Measurements from ENCODE around the gene RAB17.
"Not testable (repeated sequence)": the region's sequence is repeated elsewhere in the genome, so short reads cannot be mapped to it uniquely, and the experiment has no call there.

The RAB17 gene

DNA sequence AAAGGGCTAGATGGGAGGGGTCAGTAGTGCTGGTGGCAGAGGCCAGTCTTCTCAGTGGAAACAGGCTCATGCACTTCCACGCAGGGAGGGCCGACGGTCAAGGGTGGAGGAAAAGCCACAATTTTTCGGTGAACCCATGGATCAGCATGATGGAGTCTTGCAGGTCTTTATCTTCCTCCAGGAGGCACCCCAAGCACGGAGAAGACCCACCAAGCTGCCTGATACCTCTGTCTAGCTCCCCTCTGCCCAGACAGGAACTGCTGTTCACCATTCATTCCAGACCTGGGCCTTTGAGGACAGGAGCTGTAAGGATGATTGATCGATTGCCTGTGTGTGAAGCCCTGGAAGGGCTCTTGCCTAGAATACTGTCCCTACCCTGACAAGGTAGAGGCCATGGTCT is 34.0 kb upstream of the RAB17 start:
- no peak for DNase-seq (ENCODE audit: low spot score)

DNA sequence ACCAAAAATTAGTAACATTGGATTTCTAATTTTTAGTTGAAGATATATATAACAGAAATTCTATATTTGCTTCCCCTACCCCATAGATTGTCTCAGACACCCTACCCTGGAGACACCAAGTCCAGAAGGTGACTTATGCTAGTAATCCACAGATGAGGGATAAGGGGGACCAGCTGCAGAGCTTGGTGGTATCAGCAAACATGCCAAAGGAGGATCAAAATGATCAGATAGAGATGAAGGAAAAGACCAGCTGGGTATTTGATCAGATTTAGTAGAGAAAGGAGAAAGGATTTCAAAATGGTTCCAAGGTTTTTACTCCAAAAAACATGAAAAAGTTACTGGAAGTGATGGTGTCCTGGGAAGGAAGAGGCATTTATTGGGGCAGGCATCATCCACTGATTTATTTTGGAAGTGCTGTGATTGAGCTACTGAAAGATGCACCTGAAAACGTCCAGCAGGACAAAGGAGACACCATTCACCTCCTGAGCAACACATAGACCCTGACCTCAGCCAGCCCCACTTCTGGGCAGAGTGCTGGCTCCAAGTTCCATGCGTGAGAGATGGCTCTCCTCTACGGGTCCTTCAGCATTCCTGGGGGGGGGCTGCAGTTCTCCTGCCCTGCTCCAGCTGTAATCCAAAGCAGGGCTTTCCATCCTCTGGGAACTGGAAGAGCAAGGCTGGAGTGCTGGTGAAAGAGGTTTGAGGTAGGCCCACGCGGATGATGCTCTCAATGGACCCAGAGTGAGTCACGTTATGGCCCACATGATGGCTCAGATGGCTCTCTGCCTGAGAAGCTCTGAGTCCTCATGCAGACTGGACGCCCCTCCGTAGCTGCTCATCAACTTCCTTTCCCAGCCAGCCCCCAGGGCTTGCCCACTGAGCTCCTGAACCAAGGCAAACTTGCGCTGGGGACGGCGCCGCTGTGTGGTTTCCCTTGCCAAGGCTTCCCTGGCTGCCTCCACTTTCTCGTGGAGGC is 33.2 kb upstream of the RAB17 start:
- no peak for DNase-seq (ENCODE audit: low spot score)

DNA sequence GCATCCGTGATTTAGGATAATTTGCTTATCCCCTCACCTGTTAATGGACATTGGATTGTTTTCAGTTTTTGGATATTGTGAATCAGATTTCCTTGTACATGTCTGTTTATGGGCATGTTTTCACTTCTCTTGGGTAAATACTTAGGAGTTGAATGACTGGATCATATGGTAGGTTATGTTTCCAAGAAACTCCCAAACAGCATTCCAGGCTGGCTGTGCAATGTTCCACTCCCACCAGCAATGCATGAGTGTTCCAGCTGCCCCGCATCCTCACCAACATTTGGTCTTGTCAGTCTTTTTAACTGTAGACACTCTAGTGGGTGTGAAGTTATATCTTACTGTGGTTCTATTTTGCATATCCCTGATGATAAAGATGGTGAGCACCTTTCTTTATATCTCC is 27.9 kb upstream of the RAB17 start:
- no peak for DNase-seq (ENCODE audit: low spot score)

DNA sequence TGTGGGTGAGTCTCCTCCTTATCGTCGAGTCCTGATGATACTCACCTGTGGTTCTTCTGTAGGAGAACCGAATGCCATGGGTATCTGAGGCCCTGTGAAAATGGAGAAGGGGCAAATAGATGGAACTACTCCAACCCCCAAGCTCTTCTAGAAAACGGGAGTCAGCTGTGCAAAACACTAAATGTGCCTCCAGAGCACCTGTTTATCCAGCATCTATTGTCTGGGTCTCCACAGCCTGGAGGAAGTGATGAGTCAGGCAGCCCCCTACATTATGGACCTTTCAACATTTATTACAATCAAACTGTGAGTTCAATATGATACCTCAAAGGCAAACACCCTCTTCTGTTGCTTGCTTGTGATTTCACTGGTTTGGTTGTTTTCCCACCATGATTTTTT is 27.1 kb upstream of the RAB17 start:
- no peak for DNase-seq (ENCODE audit: low spot score)

DNA sequence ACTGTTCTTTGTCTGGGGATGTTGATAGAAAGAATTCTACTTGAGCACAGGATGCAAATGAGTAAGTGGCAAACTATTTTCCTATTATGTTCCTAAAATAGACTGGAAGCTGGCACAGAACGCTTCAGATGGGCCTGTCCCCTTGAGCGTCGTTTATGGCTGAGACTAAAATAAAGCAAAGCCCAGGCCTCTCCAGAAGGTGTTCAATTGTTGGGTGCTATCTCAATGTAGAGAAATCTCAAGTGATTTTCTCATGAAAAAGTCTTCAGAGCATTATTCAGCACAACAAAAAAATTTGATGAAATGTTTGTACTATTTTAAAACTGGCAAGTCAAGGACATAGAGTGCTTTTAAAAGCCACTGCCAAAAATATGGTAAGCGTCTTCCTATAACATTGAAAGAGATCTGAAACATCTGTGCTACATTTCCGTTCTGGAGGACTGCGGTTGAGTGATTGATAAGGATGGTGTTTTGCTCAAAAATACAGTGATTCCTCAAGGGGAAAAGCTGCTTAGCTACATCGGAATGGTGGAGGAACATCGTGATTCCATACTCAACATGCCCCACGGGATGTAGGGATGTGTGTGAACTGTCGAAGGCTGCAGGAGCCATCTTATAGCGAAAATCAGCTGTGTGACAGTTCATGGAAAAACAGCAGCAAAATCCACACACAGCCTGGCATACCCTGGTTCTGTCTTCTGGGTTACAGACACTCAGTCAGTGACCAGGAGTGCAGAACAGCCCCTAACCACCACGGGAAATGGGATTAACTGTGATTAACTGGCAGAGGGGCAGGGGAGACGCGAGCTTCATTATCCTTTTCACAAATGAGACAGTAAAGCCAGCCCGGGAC is 26.4 kb upstream of the RAB17 start:
- DNase-seq (ENCODE audit: low spot score): no peak

DNA sequence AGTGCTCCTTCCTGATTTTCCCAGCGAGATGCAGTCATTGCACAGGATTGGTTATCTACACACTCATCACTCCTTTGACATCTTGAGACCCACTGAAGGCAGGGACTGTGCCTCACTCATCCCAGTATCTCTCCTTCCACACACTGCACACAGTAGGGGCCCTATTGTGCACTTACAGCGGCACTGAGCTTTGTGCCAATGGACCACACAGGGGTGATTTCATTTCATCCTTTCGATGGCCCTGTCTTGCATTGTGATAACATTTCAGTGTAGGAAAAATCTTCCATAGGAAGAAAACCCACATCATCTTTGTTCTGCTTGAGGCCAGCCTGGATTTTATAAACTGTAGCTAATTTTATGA is 25.8 kb upstream of the RAB17 start:
- no peak for DNase-seq (ENCODE audit: low spot score)

DNA sequence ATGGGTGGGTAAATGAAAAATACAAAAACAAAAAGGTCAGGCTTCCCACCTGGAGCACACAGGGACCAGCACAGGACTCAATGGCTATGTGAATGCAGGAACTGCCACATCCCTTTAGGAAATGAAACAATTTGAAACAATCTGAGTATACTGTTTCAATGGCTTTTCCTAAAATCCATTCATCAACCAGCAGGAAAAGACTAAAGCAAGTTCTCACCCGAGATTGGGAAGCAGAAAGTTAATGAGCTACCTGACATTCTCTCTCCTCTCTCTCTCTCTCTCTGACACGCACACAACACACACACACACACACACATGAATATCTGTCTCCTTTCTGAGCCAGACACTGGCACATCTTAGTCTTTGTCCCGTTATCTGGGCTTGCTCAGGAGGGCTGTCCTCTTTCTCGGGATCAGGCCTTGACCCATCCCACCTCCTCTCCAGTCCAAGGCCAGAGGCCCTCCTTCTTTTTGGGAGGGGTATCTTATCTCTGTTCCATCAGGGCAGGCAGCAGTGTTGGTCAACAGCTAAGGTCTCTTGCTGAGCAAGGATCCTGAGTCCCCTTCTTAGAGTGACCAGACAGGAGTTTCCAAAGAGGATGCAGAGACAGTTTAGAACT is 25.2 kb upstream of the RAB17 start:
- no peak for DNase-seq (ENCODE audit: low spot score)

DNA sequence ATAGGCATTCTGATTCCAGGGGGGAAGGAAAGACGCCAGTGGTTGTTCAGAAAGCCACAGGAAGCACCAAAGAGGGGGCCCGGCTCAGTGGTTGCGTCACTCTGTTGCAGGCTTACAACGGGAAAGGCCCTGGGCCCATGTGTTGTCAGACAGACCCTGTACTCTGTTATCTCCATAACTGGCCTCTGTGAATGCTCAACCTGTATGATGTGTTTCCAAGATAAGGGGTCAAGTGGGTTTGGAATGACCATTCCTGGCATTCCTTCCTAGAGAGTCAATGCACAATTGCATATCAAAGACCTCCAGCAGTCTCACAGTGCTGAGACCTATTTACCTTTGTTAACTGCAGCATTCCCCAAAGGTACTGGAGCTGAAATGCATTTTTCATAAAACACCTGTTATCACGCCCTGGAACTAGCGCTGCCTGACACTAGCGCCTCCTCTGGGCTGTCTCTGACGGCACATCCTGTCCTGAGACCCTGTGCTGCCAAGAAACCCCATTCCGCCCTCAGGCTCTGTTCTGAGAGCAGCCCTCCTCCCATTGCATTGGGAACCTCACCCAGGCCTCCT is 23.7 kb upstream of the RAB17 start:
- DNase-seq (ENCODE audit: low spot score): no peak

DNA sequence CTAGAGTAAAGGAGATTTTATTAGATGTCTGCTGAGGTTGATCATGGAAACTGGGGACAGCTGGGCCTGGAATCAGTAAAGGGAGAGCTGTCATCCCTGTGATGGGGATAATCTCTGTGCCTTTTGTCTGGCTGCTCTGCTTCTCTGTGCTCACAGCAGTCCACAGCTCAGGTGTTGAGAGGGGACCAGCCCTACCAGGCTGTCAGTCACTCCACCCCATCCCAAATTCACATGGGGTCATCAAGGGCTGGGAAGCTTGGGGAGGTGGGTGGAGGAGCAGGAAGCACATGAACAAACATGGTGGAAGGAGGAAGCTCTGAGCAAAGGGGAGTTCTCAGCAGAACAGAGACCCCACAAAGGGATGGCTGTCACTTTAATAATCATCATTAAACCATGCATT is 23.1 kb upstream of the RAB17 start:
- DNase-seq (ENCODE audit: low spot score): no peak

DNA sequence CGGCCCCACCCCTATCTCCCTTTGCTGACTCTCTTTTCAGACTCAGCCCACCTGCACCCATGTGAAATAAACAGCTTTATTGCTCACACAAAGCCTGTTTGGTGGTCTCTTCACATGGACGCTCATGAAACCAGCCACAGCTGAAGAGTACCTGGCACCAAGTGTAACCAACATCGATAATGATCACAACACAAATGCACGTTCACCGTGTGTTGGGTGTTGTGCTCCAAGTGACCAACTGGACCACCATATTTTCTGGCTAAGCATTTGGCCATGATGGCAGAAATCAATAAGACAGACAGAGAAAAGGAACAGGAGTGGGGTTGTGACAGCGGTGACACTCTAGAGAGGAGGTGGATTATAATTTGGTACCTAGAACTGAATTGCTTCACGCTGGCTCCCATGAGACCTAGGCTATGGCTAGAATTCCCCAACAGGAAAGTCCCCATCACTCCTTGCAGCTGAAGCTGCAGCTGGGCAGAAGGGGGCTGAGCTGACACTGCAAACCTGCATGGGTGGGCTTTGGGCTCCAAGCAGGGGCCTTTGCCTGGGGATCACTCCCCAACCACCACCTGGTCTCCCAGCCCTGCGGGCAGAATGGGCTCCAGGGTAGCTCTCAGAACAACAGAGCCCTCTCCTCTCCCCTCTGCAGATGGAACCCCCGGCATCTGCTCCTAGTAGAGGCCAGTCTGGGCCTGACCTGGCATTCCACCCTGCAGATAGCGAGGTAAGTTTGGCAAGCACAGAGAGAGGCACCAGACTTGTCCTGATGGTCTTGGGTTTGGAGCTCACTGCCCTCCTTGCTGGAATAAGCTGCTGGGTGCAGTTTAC is 22.2 kb upstream of the RAB17 start:
- DNase-seq (ENCODE audit: low spot score): no peak

DNA sequence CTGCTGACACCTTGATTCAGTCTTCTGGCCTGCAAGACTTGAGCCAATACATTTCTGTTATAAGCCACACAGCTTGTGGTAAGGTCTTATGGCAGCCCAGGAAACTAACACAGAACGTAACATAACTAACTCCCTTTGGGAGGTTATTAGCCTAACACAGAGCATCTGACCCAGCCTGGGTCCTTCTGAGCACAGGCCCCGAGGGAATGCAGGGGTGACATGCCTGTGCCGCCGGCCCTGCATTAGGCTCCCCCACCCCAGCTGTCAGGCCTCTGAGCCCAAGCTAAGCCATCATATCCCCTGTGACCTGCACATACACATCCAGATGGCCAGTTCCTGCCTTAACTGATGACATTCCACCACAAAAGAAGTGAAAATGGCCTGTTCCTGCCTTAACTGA is 16.0 kb upstream of the RAB17 start:
- not testable (repeated sequence) for DNase-seq (ENCODE audit: low spot score)

DNA sequence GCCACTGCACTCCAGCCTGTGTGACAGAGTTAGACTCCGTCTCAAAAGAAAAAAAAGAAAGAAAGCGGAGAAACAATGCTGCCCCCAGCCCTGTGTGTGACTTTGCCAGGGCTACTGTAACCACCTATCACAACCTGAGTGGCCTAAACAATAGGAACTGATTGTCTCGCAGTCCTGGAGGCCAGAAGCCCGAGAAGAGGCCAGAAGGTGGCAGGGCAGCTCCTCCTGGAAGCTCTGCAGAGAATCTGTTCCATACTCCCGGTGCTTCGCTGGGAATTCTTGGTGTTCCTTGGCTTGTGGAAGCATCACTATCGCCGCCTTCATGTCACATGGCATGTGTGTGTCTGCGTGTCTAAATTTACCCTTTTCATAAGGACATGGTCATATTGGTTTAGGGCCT is 14.4 kb upstream of the RAB17 start:
- DNase-seq (ENCODE audit: low spot score): no peak

DNA sequence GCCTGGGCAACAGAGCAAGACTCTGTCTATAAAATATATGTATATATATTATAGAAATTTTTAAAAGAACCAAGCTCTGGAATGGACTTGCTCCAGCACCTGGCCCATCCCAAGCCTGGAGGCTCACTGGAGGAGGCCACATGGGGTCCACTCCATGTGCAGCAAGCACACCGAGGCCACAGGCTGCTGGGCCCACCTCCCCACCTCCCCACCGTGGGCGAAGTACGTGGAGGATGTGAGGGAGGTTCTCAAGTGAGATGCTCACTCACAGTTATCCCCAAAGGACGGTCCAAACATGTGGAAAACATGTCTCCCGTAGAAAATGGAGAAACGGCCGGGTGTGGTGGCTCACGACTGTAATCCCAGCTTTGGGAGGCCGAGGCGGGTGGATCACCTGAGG is 13.9 kb upstream of the RAB17 start:
- no peak for DNase-seq (ENCODE audit: low spot score)

DNA sequence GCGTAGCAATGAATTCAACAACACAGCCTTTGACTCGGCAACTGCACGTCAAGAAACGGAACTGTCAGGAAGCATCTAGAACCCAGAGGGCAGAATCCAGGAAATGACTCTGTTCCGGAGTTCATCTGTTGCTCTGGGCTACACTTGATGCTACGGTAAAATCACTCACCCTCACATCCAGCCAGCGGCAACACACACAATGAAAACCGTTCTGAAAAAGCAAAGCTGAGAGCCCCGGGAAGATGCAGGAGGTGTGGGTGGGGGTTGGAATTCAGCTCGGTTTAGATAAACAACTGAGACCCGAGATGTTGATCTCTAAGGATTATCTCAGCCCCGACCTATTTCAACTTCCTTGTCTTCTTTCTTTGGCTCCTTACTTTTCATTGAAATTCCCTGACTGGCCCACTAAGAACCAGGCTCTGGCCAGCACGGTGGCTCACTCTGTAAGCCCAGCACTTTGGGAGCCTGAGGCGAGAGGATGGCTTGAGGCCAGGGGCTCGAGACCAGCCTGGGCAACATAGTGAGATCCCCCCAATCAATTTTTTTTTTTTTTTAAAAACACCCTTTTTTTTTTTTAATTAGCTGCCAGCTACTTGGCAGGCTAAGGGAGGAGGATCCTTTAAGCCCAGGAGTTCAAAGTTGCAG is 13.3 kb upstream of the RAB17 start:
- DNase-seq (ENCODE audit: low spot score): no peak

DNA sequence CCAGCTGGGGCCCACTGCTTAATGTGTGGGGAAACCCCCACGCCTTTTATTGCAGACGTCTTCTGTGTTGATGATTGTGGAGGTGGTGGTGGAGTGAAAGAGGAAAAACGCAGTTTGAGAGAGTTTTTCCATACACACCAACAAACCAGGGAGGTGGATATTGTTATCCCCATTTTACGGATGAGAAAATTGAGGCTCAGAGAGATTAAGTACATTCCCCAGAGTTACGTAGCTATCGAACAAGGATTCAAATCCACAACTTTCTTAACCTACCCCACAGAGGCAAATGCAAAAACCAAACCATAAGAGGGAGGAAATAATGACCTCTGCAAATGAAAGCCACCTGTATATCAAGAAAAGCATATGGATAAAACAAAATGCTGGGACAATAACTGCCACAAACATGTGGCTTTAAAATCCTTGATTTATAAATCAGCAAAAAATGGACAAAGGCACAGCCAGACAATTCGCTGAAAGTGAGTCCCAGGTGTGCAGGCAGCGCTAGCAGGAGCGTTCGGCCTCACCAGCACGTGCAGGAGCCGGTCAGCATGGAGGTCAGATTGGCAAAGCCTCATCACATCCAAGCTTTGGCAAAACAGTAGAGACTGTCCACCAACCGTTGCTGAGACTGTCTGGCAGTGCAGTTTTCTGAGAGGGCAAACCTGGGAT is 12.6 kb upstream of the RAB17 start:
- DNase-seq (ENCODE audit: low spot score): no peak

DNA sequence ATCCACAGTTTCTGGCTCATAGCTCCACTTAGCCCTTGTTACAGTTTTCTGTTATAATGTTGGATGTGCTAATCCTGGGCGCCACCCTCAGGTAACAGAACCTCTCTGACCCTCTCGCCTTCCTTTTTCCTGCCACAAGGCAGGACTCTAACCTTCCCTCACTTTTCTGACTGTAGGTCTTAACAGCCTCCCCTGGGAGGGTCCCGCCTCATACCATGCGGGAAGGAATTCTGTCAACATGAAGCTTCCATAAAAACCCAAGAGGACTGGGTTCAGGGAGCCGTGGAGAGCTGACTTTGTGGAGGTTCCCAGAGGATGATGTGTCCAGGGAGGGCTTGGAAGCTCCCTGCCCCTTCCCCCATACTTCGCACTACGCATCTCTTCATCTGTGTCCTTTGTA is 11.9 kb upstream of the RAB17 start:
- no peak for DNase-seq (ENCODE audit: low spot score)

DNA sequence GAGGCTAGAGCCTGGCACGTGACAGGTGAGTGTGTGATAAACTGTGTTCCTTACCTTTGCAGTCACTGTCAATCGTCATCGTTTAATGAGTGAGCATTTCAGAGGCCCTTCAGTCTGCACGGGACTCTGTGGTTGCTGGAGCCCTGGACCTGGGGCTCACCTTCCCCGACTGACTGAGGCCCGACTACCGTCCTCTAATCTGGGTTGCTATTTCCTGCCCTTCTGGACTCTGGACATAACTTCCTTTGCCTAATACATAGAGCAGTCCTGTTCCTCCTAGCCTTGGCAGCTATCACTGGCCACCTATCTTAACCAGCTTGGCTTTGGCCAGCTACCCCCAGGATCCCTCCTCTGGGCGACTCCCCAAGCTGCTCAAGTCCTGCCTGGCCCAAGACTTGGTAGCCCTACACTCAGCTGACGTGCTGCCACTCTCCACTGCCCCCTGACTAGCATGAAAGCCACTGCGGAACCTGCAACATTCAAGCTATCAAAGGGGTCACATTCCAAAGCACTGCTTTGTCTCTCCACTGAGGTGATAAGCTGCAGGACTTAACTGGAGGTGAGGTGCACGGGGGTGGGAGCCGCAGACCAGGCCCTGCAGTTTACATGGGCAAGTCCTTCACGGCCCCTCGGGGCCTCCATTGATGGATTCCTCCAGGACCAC is 11.1 kb upstream of the RAB17 start:
- DNase-seq (ENCODE audit: low spot score): no peak

DNA sequence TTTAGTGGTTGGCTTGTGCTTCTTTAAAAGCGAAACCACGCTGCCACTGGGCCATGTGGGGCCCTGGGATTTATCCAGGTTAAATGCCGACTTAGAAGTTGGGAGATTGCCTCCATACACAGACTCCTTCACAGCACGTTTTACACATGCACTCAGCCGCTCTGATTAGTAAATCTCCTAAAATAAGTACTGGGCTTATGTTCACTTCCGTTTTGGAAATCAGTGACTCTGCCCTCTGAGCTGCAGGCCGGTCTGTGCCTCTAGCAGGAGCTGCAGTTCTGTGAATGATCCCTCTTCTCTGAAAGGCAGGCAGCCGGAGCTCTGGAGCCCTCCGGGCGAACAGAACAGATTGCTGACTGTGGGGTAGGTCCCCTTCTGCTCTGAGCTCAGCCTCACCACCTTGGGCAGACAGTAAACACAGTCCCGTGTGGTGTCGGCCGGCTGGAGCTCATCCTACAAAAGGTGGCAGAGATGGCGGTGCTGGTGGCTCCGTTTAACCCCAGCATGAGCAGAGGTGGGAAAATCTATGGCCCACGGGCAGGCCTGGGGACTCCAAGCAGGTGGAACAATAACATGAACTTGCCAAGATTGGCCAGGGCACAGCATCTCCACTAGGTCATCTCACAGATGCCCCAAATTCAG is 9.8 kb upstream of the RAB17 start:
- no peak for DNase-seq (ENCODE audit: low spot score)

DNA sequence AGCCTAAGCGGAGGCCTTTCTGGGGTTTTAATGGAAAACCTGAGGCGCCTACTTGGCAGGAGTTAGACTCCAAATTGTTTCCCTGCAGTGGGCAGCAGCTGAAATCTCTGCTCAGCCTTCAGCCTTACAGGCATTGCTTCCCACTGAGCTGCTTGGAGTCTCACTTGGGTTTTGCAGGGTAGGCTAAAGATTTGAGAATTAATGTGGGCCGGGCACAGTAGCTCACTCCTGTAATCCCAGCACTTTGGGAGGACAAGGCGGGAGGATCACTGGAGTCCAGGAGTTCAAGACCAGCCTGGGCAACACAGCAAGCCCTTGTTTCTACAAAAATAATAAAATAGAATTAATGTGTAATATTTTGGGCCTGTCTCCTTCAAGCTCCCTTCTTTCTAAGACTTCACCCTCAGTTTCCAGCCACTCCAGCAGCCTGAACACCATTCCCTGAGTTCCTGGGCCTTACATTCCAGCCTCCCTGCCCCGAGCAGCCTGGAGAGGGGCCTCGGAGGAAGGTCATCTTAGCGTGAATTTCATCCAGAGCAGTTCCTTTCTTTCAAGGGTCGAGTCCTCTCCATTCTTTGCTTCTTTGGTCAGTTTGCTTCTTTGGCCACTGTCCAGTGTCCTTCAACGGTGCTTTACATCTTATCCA is 9.1 kb upstream of the RAB17 start:
- no peak for DNase-seq (ENCODE audit: low spot score)

All from hematopoietic multipotent progenitor cell treated with erythropoietin and hydrocortisone succinate and interleukin-3 and kit ligand, for 15 days (in vitro differentiated cells).